H1 (cell line): ENCODE results near the gene UBE3C. TPM values are rescaled to one million over a fixed set of nuclear protein-coding genes. Genes with fewer than 3 reads are reported as not detected.

ENCODE experiments used
- CHD1 ChIP-seq: IDR thresholded peaks from 2 replicates; pipeline ENCODE4 v1.6.1; 2012; ENCODE audit warnings: low read depth, low read length, improper control_type of control experiment
- EZH2 ChIP-seq: fragments of 200-600 bp; sonication (generic); IDR thresholded peaks from 2 replicates; pipeline ENCODE4 v1.7.1; 2012; ENCODE audit warnings: low read depth, mild to moderate bottlenecking, moderate library complexity, low read length, inconsistent platforms; ENCODE audit not compliant: severe bottlenecking
- KDM4A ChIP-seq: IDR thresholded peaks from one replicate; pipeline ENCODE4 v1.7.1; 2012; ENCODE audit warnings: low read depth, mild to moderate bottlenecking, moderate library complexity, low read length, inconsistent platforms; ENCODE audit not compliant: severe bottlenecking
- NANOG ChIP-seq: IDR thresholded peaks from 2 replicates; pipeline ENCODE4 v1.6.1; 2011; ENCODE audit warnings: low read length, low read depth, mild to moderate bottlenecking, inconsistent platforms; ENCODE audit not compliant: insufficient read depth, poor library complexity, severe bottlenecking
- NRF1 ChIP-seq: IDR thresholded peaks from 2 replicates; pipeline ENCODE4 v1.6.1; 2011; ENCODE audit warnings: mild to moderate bottlenecking, low read depth, low read length, improper control_type of control experiment
- SRF ChIP-seq: IDR thresholded peaks from 2 replicates; pipeline ENCODE4 v1.6.1; 2011; ENCODE audit warnings: mild to moderate bottlenecking, low read depth, low read length, moderate library complexity
- polyA plus RNA-seq, 7 experiments: library from polyadenylated mRNA; depleted of rRNA in 3 of 7; stranded (reverse) in 5 of 7; unstranded in 2 of 7; fragments of >200 nt in 5 of 7; fragments of 200-250 nt in 2 of 7; gene quantifications; 1 replicate in 5 of 7; 2 replicates in 1 of 7; 4 replicates in 1 of 7; pipeline versions ENCODE4 v1.2.1 to v1.2.3, GENCODE V29; 2011 to 2013; ENCODE audit warnings: missing spikeins in 2 of 7, mixed read lengths in 2 of 7
- total RNA-seq: library from RNA; stranded (reverse); fragmentation: NEBNext Ultra II Directional; extraction: Animal tissue kit (Norgen Biotek cat#: 25700); gene quantifications from 2 replicates; pipeline ENCODE4 v1.2.1, GENCODE V29; 2021
- TF ChIP-seq, protein P1 (sequence below): IDR thresholded peaks from 2 replicates; pipeline ENCODE4 v1.6.1; 2011; ENCODE audit warnings: low read depth, mild to moderate bottlenecking, low read length; ENCODE audit not compliant: insufficient read depth

The UBE3C gene
- total and polyA plus RNA-seq, 2 of the 8 experiments (the other 6 are each of a cell fraction or from before 2014, with no cell fraction given) = 32.0 to 54.1 TPM

DNA sequence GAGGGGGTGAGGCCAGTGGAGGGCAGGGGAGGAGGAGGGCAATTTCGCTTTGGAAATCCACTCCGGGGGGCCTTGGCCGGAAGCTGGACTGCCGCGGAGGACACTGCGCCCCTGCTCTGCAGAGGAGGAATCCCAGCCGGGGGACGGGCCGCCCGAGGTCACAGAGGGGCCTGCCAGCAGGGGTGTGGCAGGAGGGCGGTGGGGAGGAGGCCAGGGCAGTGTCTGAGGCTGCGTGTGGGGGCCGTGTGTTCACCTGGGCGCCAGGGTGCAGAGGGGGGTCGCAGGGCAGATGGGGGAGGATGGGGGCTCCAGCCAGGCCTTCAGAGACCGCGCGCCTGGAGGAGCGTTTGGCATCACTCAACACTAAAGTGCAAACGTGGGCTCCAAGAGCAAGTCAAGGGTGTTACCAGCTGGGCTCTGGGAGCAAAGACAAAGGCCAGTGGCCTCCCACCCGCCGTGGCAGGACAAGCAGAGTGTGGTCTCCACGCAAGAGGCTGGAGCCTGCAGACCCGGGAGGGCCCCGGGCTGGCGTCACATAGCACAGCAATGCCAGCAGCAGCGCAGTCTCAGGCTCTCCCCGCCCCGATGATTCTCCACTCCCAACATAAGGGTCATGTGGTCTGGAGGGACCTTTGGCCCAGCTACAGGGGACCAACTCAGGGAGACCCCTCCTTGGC, 152.8 kb downstream of the UBE3C start (continued):
- no peak for TF ChIP-seq EZH2
- TF ChIP-seq KDM4A = no peak
- TF ChIP-seq NRF1 = no peak
- TF ChIP-seq NANOG = no peak
- TF ChIP-seq, protein P1, sequence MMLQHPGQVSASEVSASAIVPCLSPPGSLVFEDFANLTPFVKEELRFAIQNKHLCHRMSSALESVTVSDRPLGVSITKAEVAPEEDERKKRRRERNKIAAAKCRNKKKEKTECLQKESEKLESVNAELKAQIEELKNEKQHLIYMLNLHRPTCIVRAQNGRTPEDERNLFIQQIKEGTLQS = no peak
- TF ChIP-seq SRF = no peak
- TF ChIP-seq CHD1 = no peak
